ENCODE measurements around the gene SMC1B. TPM values are rescaled to one million over a fixed set of nuclear protein-coding genes. Genes with fewer than 3 reads are reported as not detected.
"Not testable (repeated sequence)": the region's sequence is repeated elsewhere in the genome, so short reads cannot be mapped to it uniquely, and the experiment has no call there.

SMC1B gene
- total RNA-seq, 2 experiments from 2014 or later, result 1.1 to 1.3 TPM

GRCh38 chr22:45402466-45402985 lies 10.9 kb downstream of the SMC1B start:
- intact Hi-C loops (cut with micrococcal nuclease), result no loop called here
- H3K4me1 Mint-ChIP-seq (ENCODE audit: low read depth), result no peaks in the 10 kb centered on the region
- no peak overlapping the region for H3K4me3 Mint-ChIP-seq
- no peaks in the 10 kb centered on the region for H3K27me3 Mint-ChIP-seq (ENCODE audit: low read depth)
- no peak overlapping the region for H3K27ac Mint-ChIP-seq
- H3K36me3 Mint-ChIP-seq (ENCODE audit: low read depth), result no peaks in the 10 kb centered on the region
- DNase-seq, result no peak
- CTCF ChIA-PET, result no interaction called here
- no peaks in the 10 kb centered on the region for H3K9me3 Mint-ChIP-seq

- no peak overlapping the region for H3K27ac Mint-ChIP-seq
- no peaks in the 10 kb centered on the region for H3K9me3 Mint-ChIP-seq
- no peaks in the 10 kb centered on the region for H3K36me3 Mint-ChIP-seq (ENCODE audit: low read depth)
- no peak for DNase-seq
- no peaks in the 10 kb centered on the region for H3K4me1 Mint-ChIP-seq (ENCODE audit: low read depth)
- CTCF ChIA-PET, result no interaction called here
- no peaks in the 10 kb centered on the region for H3K27me3 Mint-ChIP-seq (ENCODE audit: low read depth)
- H3K4me3 Mint-ChIP-seq, result no peak overlapping the region
- intact Hi-C loops (cut with micrococcal nuclease), result no loop called here
Measured at GRCh38 chr22:45399712-45400445, 13.5 kb downstream of the SMC1B start.

- CTCF ChIA-PET, result interaction anchor here (1.4 kb wide), 1 partner anchor 14 kb away, joined by 4 read pairs; no protein-coding TSS in a partner anchor
- intact Hi-C loops (cut with micrococcal nuclease), result no loop called here
- Mint-ChIP-seq H3K36me3 (ENCODE audit: low read depth) (no peaks in the 10 kb centered on the region), H3K27me3 (ENCODE audit: low read depth) (no peaks in the 10 kb centered on the region), H3K4me3 (no peak overlapping the region), H3K4me1 (ENCODE audit: low read depth) (no peaks in the 10 kb centered on the region), H3K9me3 (no peaks in the 10 kb centered on the region), H3K27ac (no peak overlapping the region)
- no peak for DNase-seq
Measured at GRCh38 chr22:45398214-45398613, 15.2 kb downstream of the SMC1B start.

DNA sequence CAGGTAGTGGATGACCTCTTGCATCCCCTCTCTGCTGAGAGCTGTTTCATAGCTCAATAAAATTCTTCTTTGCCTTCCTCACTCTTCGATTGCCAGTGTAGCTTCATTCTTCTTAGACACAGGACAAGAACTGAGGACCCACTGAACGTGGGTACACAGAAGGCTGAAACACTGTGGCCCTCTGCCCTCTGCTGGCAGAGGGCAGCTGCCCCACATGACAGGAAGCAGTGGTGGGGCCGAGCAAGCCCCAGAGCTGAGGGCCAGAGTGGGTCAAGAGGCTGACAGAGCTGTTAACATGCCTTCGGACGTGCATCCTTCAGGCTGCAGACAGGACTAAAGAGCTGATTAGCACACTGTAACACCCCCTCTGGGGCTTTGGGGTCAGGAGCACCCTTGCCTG lies 15.6 kb downstream of the SMC1B start:
- intact Hi-C loops (cut with micrococcal nuclease), result no loop called here
- H3K27ac Mint-ChIP-seq, result no peak overlapping the region
- no peaks in the 10 kb centered on the region for H3K4me1 Mint-ChIP-seq (ENCODE audit: low read depth)
- no peaks in the 10 kb centered on the region for H3K9me3 Mint-ChIP-seq
- CTCF ChIA-PET, result interaction anchor here (0.6 to 1.4 kb wide), 2 partner anchors 14 to 878 kb away, joined by 3 to 4 read pairs; no protein-coding TSS in a partner anchor
- no peaks in the 10 kb centered on the region for H3K36me3 Mint-ChIP-seq (ENCODE audit: low read depth)
- H3K4me3 Mint-ChIP-seq, result no peak overlapping the region
- no peaks in the 10 kb centered on the region for H3K27me3 Mint-ChIP-seq (ENCODE audit: low read depth)
- DNase-seq, result no peak

DNA sequence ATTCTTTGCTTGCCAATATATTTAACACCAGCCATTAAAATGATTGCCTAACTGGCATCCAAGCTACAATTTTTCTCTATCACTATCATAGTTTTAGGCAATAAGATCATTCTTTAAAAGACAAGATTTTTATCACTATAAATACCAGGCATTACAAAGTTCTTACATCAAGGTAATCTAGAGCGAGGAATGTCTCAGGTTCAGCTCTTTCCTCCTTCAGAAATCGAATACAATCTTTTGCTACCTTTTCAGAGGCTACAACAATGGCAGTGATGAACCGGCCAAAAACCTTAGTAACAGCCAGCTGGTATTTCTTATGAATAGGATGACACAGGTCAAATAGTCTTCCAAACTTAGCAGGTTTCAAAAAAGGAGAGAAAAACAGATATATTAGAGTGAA lies 23.9 kb downstream of the SMC1B start:
- Mint-ChIP-seq H3K4me1 (ENCODE audit: low read depth) (no peaks in the 10 kb centered on the region), H3K9me3 (no peaks in the 10 kb centered on the region), H3K27ac (no peak overlapping the region), H3K36me3 (ENCODE audit: low read depth) (no peaks in the 10 kb centered on the region), H3K4me3 (no peak overlapping the region), H3K27me3 (ENCODE audit: low read depth) (no peaks in the 10 kb centered on the region)
- intact Hi-C loops (cut with micrococcal nuclease), result no loop called here
- no peak for DNase-seq
- CTCF ChIA-PET, result no interaction called here

DNA sequence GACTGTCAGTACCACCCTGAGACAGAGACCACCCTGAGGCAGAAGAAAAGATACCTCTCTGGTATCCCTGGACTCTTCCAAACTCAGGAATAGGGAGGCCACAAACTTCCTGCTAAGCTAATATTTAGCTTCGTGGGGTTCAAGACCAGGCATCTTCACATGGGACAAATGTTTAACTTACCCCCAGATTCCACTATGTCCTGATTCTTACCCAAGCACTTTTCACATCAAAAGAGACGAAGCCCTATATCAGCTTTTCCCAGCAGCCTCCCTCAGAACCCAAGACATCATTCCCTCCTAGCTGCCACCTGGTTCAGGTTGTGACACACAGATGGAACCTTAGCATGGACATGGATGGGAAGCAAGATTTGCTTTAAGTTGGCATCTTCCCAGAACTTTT lies 32.1 kb downstream of the SMC1B start:
- Mint-ChIP-seq H3K27me3 (ENCODE audit: low read depth) (no peaks in the 10 kb centered on the region), H3K27ac (no peak overlapping the region), H3K36me3 (ENCODE audit: low read depth) (no peaks in the 10 kb centered on the region), H3K9me3 (no peaks in the 10 kb centered on the region), H3K4me1 (ENCODE audit: low read depth) (no peaks in the 10 kb centered on the region), H3K4me3 (no peak overlapping the region)
- intact Hi-C loops (cut with micrococcal nuclease), result no loop called here
- CTCF ChIA-PET, result interaction anchor here (0.8 kb wide), 1 partner anchor 40 kb away, joined by 4 read pairs; no protein-coding TSS in a partner anchor
- no peak for DNase-seq

DNA sequence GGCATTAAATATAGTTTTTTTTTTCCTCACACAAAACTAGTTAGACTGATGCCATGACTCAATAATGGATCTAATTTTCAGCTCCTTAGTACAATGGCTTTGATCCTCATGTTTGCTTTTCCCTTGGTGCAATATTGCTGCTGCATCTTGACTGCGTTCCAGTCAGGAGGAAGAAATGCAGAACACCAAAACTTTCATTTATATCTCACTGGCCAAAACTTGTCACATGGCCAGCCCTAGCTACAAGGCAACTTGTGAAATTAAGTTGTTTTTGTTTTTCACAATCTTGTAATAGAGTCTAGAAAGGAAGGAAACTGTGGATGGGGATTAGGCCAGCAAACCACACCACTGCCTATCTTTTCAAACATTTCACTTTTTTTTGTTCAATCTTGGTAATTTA lies 36.7 kb downstream of the SMC1B start:
- Mint-ChIP-seq H3K4me3 (no peak overlapping the region), H3K27ac (no peak overlapping the region), H3K36me3 (ENCODE audit: low read depth) (no peaks in the 10 kb centered on the region), H3K9me3 (no peaks in the 10 kb centered on the region), H3K27me3 (ENCODE audit: low read depth) (no peaks in the 10 kb centered on the region), H3K4me1 (ENCODE audit: low read depth) (no peaks in the 10 kb centered on the region)
- CTCF ChIA-PET, result no interaction called here
- DNase-seq, result no peak
- intact Hi-C loops (cut with micrococcal nuclease), result no loop called here

- Mint-ChIP-seq H3K27ac (no peak overlapping the region), H3K4me3 (no peak overlapping the region), H3K36me3 (ENCODE audit: low read depth) (no peaks in the 10 kb centered on the region), H3K4me1 (ENCODE audit: low read depth) (no peaks in the 10 kb centered on the region), H3K9me3 (no peaks in the 10 kb centered on the region), H3K27me3 (ENCODE audit: low read depth) (no peaks in the 10 kb centered on the region)
- intact Hi-C loops (cut with micrococcal nuclease), result no loop called here
- CTCF ChIA-PET, result interaction anchor here (0.7 kb wide), 1 partner anchor 246 kb away, joined by 3 read pairs; no protein-coding TSS in a partner anchor
- no peak for DNase-seq
Measured at GRCh38 chr22:45376009-45376408, 37.4 kb downstream of the SMC1B start.

- CTCF ChIA-PET; H3K36me3 Mint-ChIP-seq (ENCODE audit: low read depth); H3K27ac Mint-ChIP-seq; DNase-seq; intact Hi-C loops (cut with micrococcal nuclease); H3K4me3 Mint-ChIP-seq; H3K4me1 Mint-ChIP-seq (ENCODE audit: low read depth); H3K9me3 Mint-ChIP-seq; H3K27me3 Mint-ChIP-seq (ENCODE audit: low read depth): not testable (repeated sequence)
Measured at GRCh38 chr22:45373592-45373991, 39.8 kb downstream of the SMC1B start.

DNA sequence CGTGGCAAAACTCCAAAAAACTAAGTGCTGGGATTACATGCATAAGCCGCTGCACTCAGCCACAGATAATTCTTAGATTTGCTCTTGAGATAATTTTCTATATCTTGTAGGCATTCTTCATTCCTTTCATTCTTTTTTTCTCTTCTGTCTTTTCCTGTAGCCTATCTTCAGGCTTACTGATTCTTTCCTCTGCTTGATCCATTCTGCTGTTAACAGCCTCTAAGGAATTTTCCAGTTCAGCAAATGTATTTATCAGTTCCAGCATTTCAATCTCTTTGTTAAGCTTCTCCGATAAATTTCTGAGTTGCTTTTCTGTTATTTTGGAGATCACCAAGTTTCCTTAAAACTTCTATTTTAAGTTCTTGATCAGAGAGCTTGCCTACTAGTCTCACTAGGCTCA lies 46.7 kb downstream of the SMC1B start:
- no peak overlapping the region for H3K27ac Mint-ChIP-seq
- H3K27me3 Mint-ChIP-seq (ENCODE audit: low read depth), result peaks cover 2% of the 10 kb centered on the region
- DNase-seq, result no peak
- peaks cover 4% of the 10 kb centered on the region for H3K9me3 Mint-ChIP-seq
- intact Hi-C loops (cut with micrococcal nuclease), result no loop called here
- H3K4me3 Mint-ChIP-seq, result no peak overlapping the region
- H3K36me3 Mint-ChIP-seq (ENCODE audit: low read depth), result peaks cover 3% of the 10 kb centered on the region
- CTCF ChIA-PET, result no interaction called here
- no peaks in the 10 kb centered on the region for H3K4me1 Mint-ChIP-seq (ENCODE audit: low read depth)

DNA sequence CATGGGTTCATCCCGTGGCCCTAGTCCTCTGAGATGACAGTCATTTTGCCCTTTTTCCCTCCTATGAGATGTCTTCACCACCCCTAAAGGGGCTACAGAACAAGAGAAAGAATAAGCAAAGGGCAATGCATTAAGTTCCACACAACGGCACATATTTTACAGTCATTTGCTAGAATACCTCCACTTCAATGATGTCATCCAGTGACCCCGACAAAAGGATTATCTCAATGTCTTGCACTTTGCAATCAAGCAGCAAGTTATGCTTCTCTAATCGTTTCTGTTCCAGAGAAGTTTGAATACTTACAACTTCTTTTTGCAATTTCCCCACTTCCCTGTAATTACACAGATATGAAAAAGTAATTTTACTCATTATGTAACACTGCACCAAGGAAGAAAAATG lies 53.8 kb downstream of the SMC1B start:
- CTCF ChIA-PET, result no interaction called here
- Mint-ChIP-seq H3K9me3 (no peaks in the 10 kb centered on the region), H3K4me1 (ENCODE audit: low read depth) (peaks cover 7% of the 10 kb centered on the region), H3K36me3 (ENCODE audit: low read depth) (no peaks in the 10 kb centered on the region), H3K27ac (no peak overlapping the region), H3K4me3 (no peak overlapping the region), H3K27me3 (ENCODE audit: low read depth) (no peaks in the 10 kb centered on the region)
- intact Hi-C loops (cut with micrococcal nuclease), result no loop called here
- DNase-seq, result no peak

GRCh38 chr22:45358127-45358526 lies 55.3 kb downstream of the SMC1B start:
- H3K9me3 Mint-ChIP-seq, result no peaks in the 10 kb centered on the region
- H3K4me3 Mint-ChIP-seq, result no peak overlapping the region
- intact Hi-C loops (cut with micrococcal nuclease), result no loop called here
- DNase-seq, result no peak
- H3K36me3 Mint-ChIP-seq (ENCODE audit: low read depth), result no peaks in the 10 kb centered on the region
- H3K27ac Mint-ChIP-seq, result no peak overlapping the region
- H3K4me1 Mint-ChIP-seq (ENCODE audit: low read depth), result peaks cover 15% of the 10 kb centered on the region
- CTCF ChIA-PET, result no interaction called here
- H3K27me3 Mint-ChIP-seq (ENCODE audit: low read depth), result no peaks in the 10 kb centered on the region

DNA sequence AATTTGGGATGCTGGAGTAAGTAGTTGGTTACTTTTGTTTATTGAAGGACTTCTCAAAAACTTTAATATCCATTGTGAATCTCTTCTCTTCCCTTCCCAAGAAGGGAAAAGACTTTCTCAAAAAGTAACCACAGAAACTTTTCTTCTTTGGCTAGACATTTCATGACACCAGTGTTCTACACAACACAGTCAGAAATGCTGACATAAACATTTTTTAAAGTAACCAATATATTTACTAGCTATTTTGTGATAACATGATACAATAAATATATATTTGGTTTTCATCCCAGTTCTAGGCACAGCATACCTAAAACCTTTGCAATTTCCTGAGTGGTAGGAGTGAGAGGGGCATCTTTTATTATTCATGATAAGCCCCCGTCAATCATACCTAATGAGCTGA lies 55.9 kb downstream of the SMC1B start:
- Mint-ChIP-seq H3K9me3 (no peaks in the 10 kb centered on the region), H3K4me3 (no peak overlapping the region), H3K27ac (no peak overlapping the region), H3K36me3 (ENCODE audit: low read depth) (no peaks in the 10 kb centered on the region), H3K4me1 (ENCODE audit: low read depth) (peaks cover 20% of the 10 kb centered on the region), H3K27me3 (ENCODE audit: low read depth) (no peaks in the 10 kb centered on the region)
- intact Hi-C loops (cut with micrococcal nuclease), result no loop called here
- CTCF ChIA-PET, result no interaction called here
- no peak for DNase-seq

Measured in activated naive CD4-positive, alpha-beta T cell treated with anti-CD3 and anti-CD28 coated beads for 36 hours (primary cell).